A673 (cell line): ENCODE data around the gene RNU1-1. TPM values are rescaled to one million over a fixed set of nuclear protein-coding genes. Genes with fewer than 3 reads are reported as not detected.
"Not testable (repeated sequence)": the region's sequence is repeated elsewhere in the genome, so short reads cannot be mapped to it uniquely, and the experiment has no call there.

Experiments used
- BruUV-seq: library from RNA; stranded (reverse); fragments of 400-500 nt; replicated peaks from 2 replicates; lab custom pipeline; 2021; lab: Mats Ljungman, UMichigan
- CTCF ChIA-PET: fragments of 300-600 bp; sonication (Branson Sonifier 250); formaldehyde crosslinking; loops from one replicate; lab custom pipeline; 2022; ENCODE audit warnings: antibody characterized with exemption; lab: Charles Lee
- POLR2A ChIA-PET: fragments of 300-600 bp; sonication (Branson Sonifier 250); formaldehyde crosslinking; loops from one replicate; lab custom pipeline; 2022; ENCODE audit warnings: antibody characterized with exemption; ENCODE audit not compliant: low non-redundant PET; lab: Charles Lee
- DNase-seq: peaks from one replicate; pipeline ENCODE4 v3.0.0-alpha.2; 2015; ENCODE audit warnings: low spot score
- H3K27ac ChIP-seq: fragments of 200-600 bp; sonication (generic); 2 replicates; pipeline ENCODE4 v1.5.1; 2016; ENCODE audit warnings: mixed run types, low read depth, mild to moderate bottlenecking, mixed read lengths, antibody characterized with exemption, low read length; ENCODE audit not compliant: poor library complexity, severe bottlenecking
- H3K27me3 ChIP-seq: fragments of 200-600 bp; sonication (generic); replicated peaks from 2 replicates; pipeline ENCODE4 v1.6.1; 2017; ENCODE audit warnings: mixed run types, low read depth, mild to moderate bottlenecking, mixed read lengths, antibody characterized with exemption, low read length; ENCODE audit not compliant: insufficient read depth, poor library complexity
- H3K36me3 ChIP-seq: fragments of 200-600 bp; sonication (generic); 2 replicates; pipeline ENCODE4 v1.6.1; 2016; ENCODE audit warnings: mixed run types, mild to moderate bottlenecking, mixed read lengths, antibody characterized with exemption, low read length; ENCODE audit not compliant: insufficient read depth, poor library complexity, severe bottlenecking
- H3K4me1 ChIP-seq: fragments of 200-600 bp; sonication (generic); 2 replicates; pipeline ENCODE4 v1.6.1; 2017; ENCODE audit warnings: mixed run types, mild to moderate bottlenecking, mixed read lengths, antibody characterized with exemption, low read length; ENCODE audit not compliant: insufficient read depth, poor library complexity, severe bottlenecking
- H3K4me3 ChIP-seq: fragments of 200-600 bp; sonication (generic); 2 replicates; pipeline ENCODE4 v1.5.1; 2016; ENCODE audit warnings: low read depth, mixed run types, mild to moderate bottlenecking, mixed read lengths, low read length; ENCODE audit not compliant: poor library complexity, severe bottlenecking
- H3K9me3 ChIP-seq: fragments of 200-600 bp; sonication (generic); 2 replicates; pipeline ENCODE4 v1.6.1; 2016; ENCODE audit warnings: mixed run types, low read depth, mild to moderate bottlenecking, mixed read lengths, antibody characterized with exemption, low read length; ENCODE audit not compliant: poor library complexity, severe bottlenecking
- intact Hi-C: fragments of 100-400 bp; cut with micrococcal nuclease; formaldehyde crosslinking; loops from one replicate; pipeline ENCODE4 v1.10.0; 2022; ENCODE audit not compliant: unreplicated experiment
- total RNA-seq: library from RNA; stranded (reverse); gene quantifications from 2 replicates; pipeline ENCODE4 v1.2.3, GENCODE V29; 2021

Gene RNU1-1
- total RNA-seq, 1 experiment from 2014 or later: 1,866 TPM

DNA sequence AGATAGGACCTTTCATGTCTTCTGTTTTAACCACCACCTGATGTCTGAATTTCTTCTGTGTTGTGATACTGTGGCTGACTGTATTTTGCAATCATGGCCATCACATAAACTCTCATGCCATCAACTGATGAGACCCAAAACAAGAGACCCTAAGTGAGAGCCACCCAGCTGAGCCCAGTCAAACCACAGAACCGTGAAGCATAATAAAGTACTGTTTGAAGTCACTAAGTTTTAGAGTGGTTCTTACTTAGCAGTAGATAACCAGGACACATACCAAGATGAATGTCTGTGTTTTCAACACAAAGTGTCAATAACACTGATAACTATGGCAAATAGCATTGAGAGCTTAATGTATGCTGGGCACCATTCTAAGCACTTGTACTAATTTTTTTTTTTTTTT, 35.5 kb upstream of the RNU1-1 start:
- DNase-seq, H3K4me3 ChIP-seq, intact Hi-C loops, H3K27me3 ChIP-seq, H3K9me3 ChIP-seq, BruUV-seq, H3K27ac ChIP-seq, H3K36me3 ChIP-seq, H3K4me1 ChIP-seq, CTCF ChIA-PET, POLR2A ChIA-PET: not testable (repeated sequence)

DNA sequence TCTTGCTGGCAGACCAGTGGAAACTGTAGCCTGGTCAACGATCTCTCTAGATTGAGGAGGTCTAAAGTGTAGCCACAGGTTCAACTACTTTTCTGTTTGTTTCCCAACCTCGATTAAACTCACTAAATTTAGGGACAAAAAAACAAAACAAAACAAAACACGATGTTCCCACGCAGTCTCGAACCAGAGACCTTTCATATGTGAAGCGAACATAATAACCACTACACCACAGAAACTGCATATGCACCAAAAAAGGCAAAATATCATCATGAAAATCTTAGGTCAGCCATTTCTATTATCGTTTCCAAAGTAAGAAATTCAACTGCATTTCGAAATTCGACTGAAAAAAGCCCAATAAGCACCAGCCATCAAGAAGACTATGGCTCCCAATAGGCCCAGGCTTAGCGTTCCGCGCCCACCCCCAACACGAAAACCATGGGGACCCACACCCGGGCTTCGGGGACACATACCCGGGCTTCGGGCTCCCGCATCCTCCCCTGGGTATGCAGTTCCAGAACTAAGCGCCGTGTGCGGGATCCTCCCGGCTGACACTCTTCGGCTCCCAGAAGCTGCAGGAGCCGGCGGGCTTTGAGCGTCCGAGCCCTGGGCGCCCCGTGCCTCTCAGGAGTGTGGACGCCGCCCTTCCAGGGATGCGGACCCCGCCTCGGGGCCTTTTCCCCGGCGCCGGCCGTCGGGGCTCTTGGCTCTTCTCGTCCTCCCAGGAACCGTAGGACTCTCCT, 33.6 kb upstream of the RNU1-1 start:
- H3K4me3 ChIP-seq, CTCF ChIA-PET, BruUV-seq: not testable (repeated sequence)

DNA sequence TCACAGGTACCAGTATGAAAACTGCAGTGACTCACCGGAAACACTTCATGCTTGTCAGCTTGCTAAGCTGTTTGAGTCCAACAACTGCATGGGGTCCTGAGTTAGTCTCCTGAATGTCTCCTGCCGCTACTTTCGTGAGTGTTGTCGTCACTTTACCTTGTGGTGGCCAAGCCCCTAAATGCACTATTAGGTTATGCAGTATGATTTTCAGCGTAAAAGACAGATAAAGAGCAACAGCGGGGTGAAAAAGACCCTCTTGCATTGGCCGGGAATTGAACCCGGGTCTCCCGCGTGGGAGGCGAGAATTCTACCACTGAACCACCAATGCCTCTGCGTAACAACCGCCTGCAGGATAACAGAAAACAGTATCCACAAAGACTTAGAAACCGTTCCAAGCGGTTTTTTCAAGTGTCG, 31.6 kb upstream of the RNU1-1 start:
- H3K4me1 ChIP-seq, H3K36me3 ChIP-seq, H3K4me3 ChIP-seq, intact Hi-C loops, H3K27ac ChIP-seq, POLR2A ChIA-PET, H3K27me3 ChIP-seq, CTCF ChIA-PET, H3K9me3 ChIP-seq: not testable (repeated sequence)
- TSS peak; percentile 100 for BruUV-seq
- DNase-seq: peak; percentile 87

More for the DNA sequence above, 33.6 kb upstream of the RNU1-1 start:
- intact Hi-C loops, DNase-seq, H3K36me3 ChIP-seq, POLR2A ChIA-PET, H3K9me3 ChIP-seq, H3K4me1 ChIP-seq, H3K27ac ChIP-seq, H3K27me3 ChIP-seq: not testable (repeated sequence)

DNA sequence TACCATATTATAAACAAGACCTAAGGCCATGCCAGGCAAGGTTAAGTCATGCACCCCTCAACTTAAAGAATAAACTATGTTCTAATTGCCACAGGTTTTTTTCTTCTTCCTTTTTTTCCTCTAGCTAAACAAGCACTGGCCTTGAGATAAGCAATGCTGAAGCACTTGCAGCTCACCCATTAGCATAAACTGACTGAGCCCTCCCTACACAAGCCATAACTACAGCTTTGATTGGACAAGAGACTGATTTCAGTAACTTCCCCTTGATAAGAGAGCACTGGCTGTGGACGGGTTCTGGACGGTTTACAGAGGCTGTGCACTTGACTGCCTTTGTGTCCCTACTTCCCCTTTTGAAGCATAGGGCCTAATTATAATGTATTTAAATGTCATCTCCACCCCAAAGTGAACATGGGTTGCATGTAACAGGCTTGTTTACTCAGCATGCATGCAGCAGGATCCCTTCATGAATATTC, 26.4 kb upstream of the RNU1-1 start:
- H3K4me3 ChIP-seq, POLR2A ChIA-PET, H3K27me3 ChIP-seq, DNase-seq, H3K9me3 ChIP-seq, H3K27ac ChIP-seq, intact Hi-C loops, H3K4me1 ChIP-seq, CTCF ChIA-PET, H3K36me3 ChIP-seq, BruUV-seq: not testable (repeated sequence)

DNA sequence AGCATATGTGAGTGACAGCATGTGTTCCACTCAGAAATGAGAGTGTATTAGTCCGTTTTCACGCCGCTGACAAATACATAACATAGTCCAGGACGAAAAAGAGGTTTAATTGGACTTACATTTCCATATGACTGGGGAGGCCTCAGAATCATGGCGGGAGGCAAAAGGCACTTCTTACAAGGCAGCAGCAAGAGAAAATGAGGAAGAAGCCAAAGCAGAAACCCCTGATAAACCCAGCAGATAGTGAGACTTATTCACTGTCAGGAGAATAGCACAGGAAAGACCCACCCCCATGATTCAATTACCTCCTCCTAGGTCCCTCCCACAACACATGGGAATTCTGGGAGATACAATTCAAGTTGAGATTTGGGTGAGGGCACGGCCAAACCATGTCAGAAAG, 23.4 kb upstream of the RNU1-1 start:
- POLR2A ChIA-PET, H3K27ac ChIP-seq, CTCF ChIA-PET, DNase-seq, H3K4me1 ChIP-seq, H3K36me3 ChIP-seq, H3K9me3 ChIP-seq, BruUV-seq, H3K27me3 ChIP-seq, intact Hi-C loops, H3K4me3 ChIP-seq: not testable (repeated sequence)

DNA sequence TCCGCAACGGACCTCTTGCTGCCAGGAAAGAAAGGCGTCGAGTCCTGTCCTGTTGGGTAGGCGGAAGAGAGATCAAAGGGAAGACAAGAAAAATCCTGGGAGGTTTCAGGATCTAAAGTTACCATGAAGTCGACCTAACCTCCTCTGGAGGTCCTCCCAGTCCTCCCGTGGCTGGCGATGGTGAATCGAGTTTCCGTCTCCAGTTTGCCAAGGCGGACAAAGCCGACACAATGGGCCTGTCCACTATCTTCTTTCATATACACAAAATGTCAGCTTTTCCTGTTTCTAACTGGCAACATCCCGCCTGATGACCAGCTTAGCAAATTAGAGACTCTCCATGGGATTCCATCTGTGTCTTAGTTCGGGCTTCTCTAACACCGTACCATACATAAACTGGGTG, 22.7 kb upstream of the RNU1-1 start:
- H3K27me3 ChIP-seq, H3K9me3 ChIP-seq, H3K27ac ChIP-seq, H3K36me3 ChIP-seq, BruUV-seq, POLR2A ChIA-PET, DNase-seq, H3K4me1 ChIP-seq, intact Hi-C loops, CTCF ChIA-PET, H3K4me3 ChIP-seq: not testable (repeated sequence)

DNA sequence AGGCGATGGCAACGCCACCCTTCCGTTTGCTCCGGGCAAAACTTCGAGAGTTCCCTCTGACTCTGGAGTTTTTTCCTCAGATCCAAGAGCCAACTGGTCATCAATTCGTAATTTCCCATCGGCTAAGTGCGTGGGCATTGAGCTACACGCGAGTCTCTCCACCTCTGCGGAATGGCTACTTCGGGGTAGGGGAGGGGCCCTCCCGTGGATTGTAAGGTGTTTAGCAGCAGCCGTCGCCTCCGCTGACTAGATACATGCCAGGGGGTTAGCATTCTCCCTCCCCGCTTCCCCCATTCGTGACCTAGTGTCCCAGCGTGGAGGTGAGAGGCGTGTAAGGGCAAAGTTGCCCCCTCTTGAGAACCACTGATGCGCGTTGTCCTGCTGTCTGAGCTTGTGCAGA, 21.8 kb upstream of the RNU1-1 start:
- H3K4me3 ChIP-seq, intact Hi-C loops, CTCF ChIA-PET, H3K27me3 ChIP-seq, H3K36me3 ChIP-seq, BruUV-seq, H3K27ac ChIP-seq, H3K9me3 ChIP-seq, POLR2A ChIA-PET, DNase-seq, H3K4me1 ChIP-seq: not testable (repeated sequence)

DNA sequence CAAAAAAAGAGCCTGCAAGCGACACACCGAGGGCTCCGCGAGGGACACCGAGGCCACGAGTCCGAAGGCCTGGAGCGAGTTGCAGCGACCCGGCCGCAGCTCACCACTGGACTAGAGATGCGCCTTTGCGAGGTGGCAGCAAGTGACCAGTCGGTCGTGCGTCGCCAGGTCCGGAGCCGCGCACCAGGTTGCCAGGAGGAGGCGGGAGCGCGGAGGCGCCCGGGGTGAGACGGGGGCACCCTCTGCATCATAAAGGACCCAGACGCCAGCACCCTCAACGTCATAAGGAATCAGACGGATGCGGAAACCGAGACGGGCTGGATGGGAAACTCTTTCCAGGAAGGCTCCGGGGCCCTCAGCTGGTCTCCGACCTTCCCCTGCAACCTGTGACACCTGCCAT, 21.4 kb upstream of the RNU1-1 start:
- H3K9me3 ChIP-seq, H3K4me1 ChIP-seq, H3K4me3 ChIP-seq, intact Hi-C loops, H3K36me3 ChIP-seq, H3K27ac ChIP-seq, CTCF ChIA-PET, H3K27me3 ChIP-seq, POLR2A ChIA-PET, BruUV-seq, DNase-seq: not testable (repeated sequence)
